ENCODE measurements around the gene MYPOP. TPM values are rescaled to one million over a fixed set of nuclear protein-coding genes. Genes with fewer than 3 reads are reported as not detected.

Gene MYPOP
- total and polyA plus RNA-seq, 2 of the 13 experiments (the other 11 are each of a cell fraction or from before 2014, with no cell fraction given): 2.3 to 2.7 TPM

DNA sequence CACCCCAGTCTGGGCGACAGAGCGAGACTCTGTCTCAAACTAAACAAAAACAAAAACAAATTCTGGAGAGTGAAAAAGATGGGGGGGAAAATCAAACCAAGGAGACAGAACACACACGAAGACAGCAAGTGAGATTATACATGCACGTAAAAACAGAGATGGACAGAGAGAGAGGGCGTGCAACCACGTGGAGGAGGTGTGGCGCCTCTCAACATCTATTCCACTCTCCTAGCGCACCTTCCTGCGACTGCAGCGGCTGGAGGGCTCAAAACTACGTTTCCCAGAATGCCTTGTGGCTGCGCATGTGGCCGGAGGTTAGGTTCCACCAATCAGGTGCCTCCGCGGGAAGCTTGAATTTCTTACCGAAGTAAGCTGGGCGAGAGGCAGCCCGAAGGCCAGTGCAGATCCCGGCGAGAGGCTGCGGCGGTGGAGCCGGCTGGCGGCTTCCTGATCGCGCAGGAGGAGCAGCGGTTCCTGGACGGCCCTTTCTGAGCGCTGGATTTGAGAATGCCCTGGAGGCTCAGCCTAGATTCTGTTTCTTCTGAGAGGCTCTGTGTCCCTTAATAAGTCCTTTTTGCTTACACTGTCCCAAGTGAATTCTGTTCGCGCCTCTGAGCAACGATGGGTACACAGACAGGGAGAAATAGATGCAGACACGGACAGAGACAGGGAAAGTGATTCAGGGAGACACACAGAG, 25.3 kb upstream of the MYPOP start (continued):
- TF ChIP-seq, protein P1, sequence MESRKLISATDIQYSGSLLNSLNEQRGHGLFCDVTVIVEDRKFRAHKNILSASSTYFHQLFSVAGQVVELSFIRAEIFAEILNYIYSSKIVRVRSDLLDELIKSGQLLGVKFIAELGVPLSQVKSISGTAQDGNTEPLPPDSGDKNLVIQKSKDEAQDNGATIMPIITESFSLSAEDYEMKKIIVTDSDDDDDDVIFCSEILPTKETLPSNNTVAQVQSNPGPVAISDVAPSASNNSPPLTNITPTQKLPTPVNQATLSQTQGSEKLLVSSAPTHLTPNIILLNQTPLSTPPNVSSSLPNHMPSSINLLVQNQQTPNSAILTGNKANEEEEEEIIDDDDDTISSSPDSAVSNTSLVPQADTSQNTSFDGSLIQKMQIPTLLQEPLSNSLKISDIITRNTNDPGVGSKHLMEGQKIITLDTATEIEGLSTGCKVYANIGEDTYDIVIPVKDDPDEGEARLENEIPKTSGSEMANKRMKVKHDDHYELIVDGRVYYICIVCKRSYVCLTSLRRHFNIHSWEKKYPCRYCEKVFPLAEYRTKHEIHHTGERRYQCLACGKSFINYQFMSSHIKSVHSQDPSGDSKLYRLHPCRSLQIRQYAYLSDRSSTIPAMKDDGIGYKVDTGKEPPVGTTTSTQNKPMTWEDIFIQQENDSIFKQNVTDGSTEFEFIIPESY (CRISPR knock-in tag; IDR thresholded peaks at IDR 0.05): peak; percentile 9; the same call in 1 of the 2 replicates
- TF ChIP-seq SUZ12 (IDR thresholded peaks at IDR 0.05; ENCODE audit: low read depth, low read length) (peak; percentile 87), MIXL1 (CRISPR knock-in tag; IDR thresholded peaks at IDR 0.05) (0 out of 2 replicates have a peak, but pooled peaks have one; percentile 24), FOXA3 (CRISPR knock-in tag; IDR thresholded peaks at IDR 0.05) (peak; percentile 27; the same call in 1 of the 2 replicates), ZNF614 (CRISPR knock-in tag; IDR thresholded peaks at IDR 0.05; ENCODE audit: borderline replicate concordance) (0 out of 2 replicates have a peak, but pooled peaks have one; percentile 64), RXRB (CRISPR knock-in tag; IDR thresholded peaks at IDR 0.05; ENCODE audit: borderline replicate concordance) (peak; percentile 32; the same call in 1 of the 2 replicates), SMC3 (IDR thresholded peaks at IDR 0.05; ENCODE audit: low read length) (no peak), ZNF224 (CRISPR knock-in tag; IDR thresholded peaks at IDR 0.05) (no peak), KAT8 (CRISPR knock-in tag; IDR thresholded peaks at IDR 0.05) (peak; percentile 54; the same call in 1 of the 2 replicates), XRCC5 (optimal IDR thresholded peaks at IDR 0.05; ENCODE audit: low read length) (peak; percentile 53), ZFY (CRISPR knock-in tag; IDR thresholded peaks at IDR 0.05) (peak; percentile 50; the same call in 1 of the 2 replicates), MED1 (CRISPR knock-in tag; IDR thresholded peaks at IDR 0.05) (no peak), ZMYM2 (CRISPR knock-in tag; IDR thresholded peaks at IDR 0.05) (peak; percentile 75; the same call in 1 of the 2 replicates), POGZ (CRISPR knock-in tag; IDR thresholded peaks at IDR 0.05) (no peak), RXRA (CRISPR knock-in tag; IDR thresholded peaks at IDR 0.05) (peak; percentile 27; the same call in 1 of the 2 replicates)
- TF ChIP-seq, protein P2, sequence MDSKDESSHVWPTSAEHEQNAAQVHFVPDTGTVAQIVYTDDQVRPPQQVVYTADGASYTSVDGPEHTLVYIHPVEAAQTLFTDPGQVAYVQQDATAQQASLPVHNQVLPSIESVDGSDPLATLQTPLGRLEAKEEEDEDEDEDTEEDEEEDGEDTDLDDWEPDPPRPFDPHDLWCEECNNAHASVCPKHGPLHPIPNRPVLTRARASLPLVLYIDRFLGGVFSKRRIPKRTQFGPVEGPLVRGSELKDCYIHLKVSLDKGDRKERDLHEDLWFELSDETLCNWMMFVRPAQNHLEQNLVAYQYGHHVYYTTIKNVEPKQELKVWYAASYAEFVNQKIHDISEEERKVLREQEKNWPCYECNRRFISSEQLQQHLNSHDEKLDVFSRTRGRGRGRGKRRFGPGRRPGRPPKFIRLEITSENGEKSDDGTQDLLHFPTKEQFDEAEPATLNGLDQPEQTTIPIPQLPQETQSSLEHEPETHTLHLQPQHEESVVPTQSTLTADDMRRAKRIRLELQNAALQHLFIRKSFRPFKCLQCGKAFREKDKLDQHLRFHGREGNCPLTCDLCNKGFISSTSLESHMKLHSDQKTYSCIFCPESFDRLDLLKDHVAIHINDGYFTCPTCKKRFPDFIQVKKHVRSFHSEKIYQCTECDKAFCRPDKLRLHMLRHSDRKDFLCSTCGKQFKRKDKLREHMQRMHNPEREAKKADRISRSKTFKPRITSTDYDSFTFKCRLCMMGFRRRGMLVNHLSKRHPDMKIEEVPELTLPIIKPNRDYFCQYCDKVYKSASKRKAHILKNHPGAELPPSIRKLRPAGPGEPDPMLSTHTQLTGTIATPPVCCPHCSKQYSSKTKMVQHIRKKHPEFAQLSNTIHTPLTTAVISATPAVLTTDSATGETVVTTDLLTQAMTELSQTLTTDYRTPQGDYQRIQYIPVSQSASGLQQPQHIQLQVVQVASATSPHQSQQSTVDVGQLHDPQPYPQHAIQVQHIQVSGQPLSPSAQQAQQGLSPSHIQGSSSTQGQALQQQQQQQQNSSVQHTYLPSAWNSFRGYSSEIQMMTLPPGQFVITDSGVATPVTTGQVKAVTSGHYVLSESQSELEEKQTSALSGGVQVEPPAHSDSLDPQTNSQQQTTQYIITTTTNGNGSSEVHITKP (CRISPR knock-in tag; IDR thresholded peaks at IDR 0.05; ENCODE audit: low read depth): no peak
- TF ChIP-seq, protein P3, sequence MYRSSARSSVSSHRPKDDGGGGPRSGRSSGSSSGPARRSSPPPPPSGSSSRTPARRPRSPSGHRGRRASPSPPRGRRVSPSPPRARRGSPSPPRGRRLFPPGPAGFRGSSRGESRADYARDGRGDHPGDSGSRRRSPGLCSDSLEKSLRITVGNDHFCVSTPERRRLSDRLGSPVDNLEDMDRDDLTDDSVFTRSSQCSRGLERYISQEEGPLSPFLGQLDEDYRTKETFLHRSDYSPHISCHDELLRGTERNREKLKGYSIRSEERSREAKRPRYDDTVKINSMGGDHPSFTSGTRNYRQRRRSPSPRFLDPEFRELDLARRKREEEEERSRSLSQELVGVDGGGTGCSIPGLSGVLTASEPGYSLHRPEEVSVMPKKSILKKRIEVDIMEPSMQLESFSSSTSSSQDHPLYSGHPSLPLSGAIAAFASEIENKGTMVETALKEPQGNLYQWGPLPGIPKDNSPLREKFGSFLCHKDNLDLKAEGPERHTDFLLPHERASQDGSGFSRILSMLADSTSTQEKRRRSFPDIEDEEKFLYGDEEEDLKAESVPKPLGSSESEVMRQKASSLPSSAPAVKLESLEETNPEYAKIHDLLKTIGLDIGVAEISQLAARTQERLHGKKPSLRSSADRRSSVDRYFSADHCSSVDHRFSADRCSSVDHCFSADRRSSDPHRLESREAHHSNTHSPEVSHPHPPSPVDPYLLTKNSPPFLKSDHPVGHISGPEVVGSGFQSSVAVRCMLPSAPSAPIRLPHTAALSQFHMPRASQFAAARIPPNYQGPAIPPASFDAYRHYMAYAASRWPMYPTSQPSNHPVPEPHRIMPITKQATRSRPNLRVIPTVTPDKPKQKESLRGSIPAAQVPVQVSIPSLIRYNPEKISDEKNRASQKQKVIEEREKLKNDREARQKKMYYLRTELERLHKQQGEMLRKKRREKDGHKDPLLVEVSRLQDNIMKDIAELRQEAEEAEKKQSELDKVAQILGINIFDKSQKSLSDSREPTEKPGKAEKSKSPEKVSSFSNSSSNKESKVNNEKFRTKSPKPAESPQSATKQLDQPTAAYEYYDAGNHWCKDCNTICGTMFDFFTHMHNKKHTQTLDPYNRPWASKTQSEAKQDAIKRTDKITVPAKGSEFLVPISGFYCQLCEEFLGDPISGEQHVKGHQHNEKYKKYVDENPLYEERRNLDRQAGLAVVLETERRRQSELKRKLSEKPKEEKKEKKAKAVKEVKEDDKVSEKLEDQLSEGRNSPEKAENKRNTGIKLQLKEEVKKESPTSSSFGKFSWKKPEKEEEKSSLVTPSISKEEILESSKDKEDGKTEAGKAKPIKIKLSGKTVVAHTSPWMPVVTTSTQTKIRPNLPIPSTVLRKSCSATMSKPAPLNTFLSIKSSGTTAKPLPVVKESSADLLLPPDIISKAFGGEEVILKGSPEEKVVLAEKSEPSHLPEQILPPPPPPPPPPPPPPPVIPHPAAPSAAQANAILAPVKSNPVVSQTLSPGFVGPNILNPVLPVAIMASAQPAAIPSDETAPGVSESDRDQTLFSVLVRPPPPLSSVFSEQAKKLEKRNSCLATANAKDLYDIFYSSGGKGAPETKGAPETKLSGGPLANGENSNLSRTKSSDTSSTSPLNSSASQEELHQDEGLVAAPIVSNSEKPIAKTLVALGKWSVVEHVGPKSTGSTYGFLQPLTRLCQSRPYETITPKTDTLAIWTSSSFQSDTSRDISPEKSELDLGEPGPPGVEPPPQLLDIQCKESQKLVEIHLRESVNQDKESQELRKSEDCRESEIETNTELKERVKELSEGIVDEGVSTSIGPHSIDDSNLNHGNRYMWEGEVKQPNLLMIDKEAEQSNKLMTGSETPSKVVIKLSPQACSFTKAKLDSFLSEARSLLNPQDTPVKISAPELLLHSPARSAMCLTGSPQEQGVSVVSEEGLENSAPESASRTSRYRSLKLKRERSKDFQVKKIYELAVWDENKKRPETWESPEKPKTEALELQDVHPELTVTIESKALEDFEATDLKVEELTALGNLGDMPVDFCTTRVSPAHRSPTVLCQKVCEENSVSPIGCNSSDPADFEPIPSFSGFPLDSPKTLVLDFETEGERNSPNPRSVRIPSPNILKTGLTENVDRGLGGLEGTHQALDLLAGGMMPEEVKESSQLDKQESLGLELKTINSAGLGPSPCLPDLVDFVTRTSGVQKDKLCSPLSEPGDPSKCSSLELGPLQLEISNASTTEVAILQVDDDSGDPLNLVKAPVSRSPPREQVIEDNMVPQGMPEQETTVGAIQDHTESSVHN (CRISPR knock-in tag; IDR thresholded peaks at IDR 0.05): no peak
